Smooth muscle cell (in vitro differentiated cells): ENCODE data around the gene NUP50. TPM values are rescaled to one million over a fixed set of nuclear protein-coding genes. Genes with fewer than 3 reads are reported as not detected.

ENCODE experiments used
- DNase-seq: peaks from one replicate; lab custom pipeline; 2025; ENCODE audit not compliant: unreplicated experiment; lab: John Stamatoyannopoulos, UW
- H2AFZ ChIP-seq: fragments of 200-600 bp; sonication (generic); 2 replicates; pipeline ENCODE4 v1.6.0; 2016; ENCODE audit warnings: antibody characterized with exemption, low read depth, mild to moderate bottlenecking
- H3F3A ChIP-seq: fragments of 200-600 bp; sonication (generic); 2 replicates; pipeline ENCODE4 v1.6.0; 2017; ENCODE audit warnings: antibody characterized with exemption, low read depth
- H3K27ac ChIP-seq: fragments of 200-600 bp; sonication (generic); 2 replicates; pipeline ENCODE4 v1.5.1; 2016; ENCODE audit warnings: low read depth, mild to moderate bottlenecking
- H3K27me3 ChIP-seq: fragments of 200-600 bp; sonication (generic); 2 replicates; pipeline ENCODE4 v1.6.1; 2016; ENCODE audit warnings: low read depth, mild to moderate bottlenecking
- H3K36me3 ChIP-seq: fragments of 200-600 bp; sonication (generic); 2 replicates; pipeline ENCODE4 v1.5.1; 2016; ENCODE audit warnings: low read depth
- H3K4me1 ChIP-seq: fragments of 200-600 bp; sonication (generic); 2 replicates; pipeline ENCODE4 v1.5.1; 2016; ENCODE audit warnings: low read depth
- H3K4me2 ChIP-seq: fragments of 200-600 bp; sonication (generic); 2 replicates; pipeline ENCODE4 v1.6.0; 2016; ENCODE audit warnings: mild to moderate bottlenecking
- H3K4me3 ChIP-seq: fragments of 200-600 bp; sonication (generic); 2 replicates; pipeline ENCODE4 v1.5.1; 2016; ENCODE audit warnings: mild to moderate bottlenecking
- H3K79me2 ChIP-seq: fragments of 200-600 bp; sonication (generic); 2 replicates; pipeline ENCODE4 v1.6.0; 2016; ENCODE audit warnings: low read depth, mild to moderate bottlenecking
- H3K9ac ChIP-seq: fragments of 200-600 bp; sonication (generic); 2 replicates; pipeline ENCODE4 v1.6.0; 2016; ENCODE audit warnings: low read depth
- H3K9me3 ChIP-seq: fragments of 200-600 bp; sonication (generic); replicated peaks from 2 replicates; pipeline ENCODE4 v1.5.1; 2016; ENCODE audit warnings: low read depth
- H4K20me1 ChIP-seq: fragments of 200-600 bp; sonication (generic); 2 replicates; pipeline ENCODE4 v1.6.0; 2016; ENCODE audit warnings: low read depth
- WGBS: methylation state at CpG from one replicate; pipeline ENCODE4 v1.1.7; 2016; ENCODE audit warnings: low lambda C conversion rate; 5-methylcytosine and 5-hydroxymethylcytosine counted together
- polyA plus RNA-seq: library from polyadenylated mRNA; unstranded; fragments of >200 nt; fragmentation: Nextera tagmentation; extraction: Ambion mirVana; gene quantifications from 2 replicates; pipeline ENCODE4 v1.2.1, GENCODE V29; 2016
- total RNA-seq: library from RNA; depleted of rRNA; stranded (reverse); fragments of >200 nt; gene quantifications from 2 replicates; pipeline ENCODE4 v1.2.3, GENCODE V29; 2014
- TF ChIP-seq, protein P1 (sequence below): fragments of 200-600 bp; sonication (generic); IDR thresholded peaks from 2 replicates; pipeline ENCODE4 v1.5.1; 2017; ENCODE audit warnings: borderline replicate concordance, mild to moderate bottlenecking, antibody characterized with exemption; ENCODE audit not compliant: insufficient read depth, poor library complexity, severe bottlenecking

The NUP50 gene, protein sequence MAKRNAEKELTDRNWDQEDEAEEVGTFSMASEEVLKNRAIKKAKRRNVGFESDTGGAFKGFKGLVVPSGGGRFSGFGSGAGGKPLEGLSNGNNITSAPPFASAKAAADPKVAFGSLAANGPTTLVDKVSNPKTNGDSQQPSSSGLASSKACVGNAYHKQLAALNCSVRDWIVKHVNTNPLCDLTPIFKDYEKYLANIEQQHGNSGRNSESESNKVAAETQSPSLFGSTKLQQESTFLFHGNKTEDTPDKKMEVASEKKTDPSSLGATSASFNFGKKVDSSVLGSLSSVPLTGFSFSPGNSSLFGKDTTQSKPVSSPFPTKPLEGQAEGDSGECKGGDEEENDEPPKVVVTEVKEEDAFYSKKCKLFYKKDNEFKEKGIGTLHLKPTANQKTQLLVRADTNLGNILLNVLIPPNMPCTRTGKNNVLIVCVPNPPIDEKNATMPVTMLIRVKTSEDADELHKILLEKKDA
- 21.0 and 33.5 TPM in 2 replicates for total RNA-seq
- polyA plus RNA-seq, result 16.8 and 18.6 TPM in 2 replicates

DNA sequence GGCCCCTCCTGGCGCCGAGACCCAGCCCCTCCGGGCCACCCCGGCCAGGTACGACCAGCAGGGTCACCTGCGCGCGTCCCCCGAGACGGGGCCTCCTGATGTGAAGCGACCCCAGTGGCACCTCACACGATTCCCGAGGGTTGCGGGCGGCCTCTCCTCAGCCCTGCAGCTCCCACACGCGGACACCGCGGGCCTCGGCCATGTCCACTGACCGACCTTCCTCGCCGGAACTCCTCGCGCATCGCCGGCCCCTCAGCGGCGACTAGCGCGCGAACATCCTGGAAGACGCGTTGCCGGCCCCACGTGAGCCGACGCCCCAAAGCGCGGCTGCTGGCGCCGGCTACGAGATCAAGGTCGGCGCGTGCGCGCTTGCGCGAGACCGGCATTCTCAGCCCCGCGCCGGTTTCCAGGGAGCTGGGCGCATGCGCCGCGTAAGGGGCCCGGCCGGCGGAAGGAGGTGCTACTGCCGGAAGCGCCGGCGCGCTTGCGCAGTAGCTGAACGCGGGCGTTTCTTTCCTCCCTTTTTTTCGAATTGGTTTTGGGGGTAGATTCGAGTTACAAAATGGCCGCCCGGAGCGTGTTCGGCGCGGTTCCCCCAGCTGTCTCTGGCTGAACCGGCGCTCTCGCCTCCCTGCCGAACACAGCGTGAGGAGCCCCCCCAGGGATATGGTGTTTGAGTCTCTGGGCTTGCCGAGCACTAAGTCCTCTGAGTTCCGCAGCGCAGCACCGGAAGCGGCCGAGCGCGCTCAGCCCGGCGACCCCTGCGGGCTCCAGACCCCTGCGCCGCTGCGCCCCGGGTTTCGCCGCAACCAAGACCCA, at the start of gene NUP50:
Gene NUP50 (plus strand): TSS at position 475 of the 819 bp plus-strand sequence. CDS start 4,253 bp downstream, outside the sequence.
- Histone ChIP-seq H3K27ac (peak within 1 kb of the TSS; percentile 70), H3F3A (peaks cover 16% of the 10 kb centered on the region), H3K9ac (peak within 1 kb of the TSS; percentile 83), H3K79me2 (peaks cover 75% of the 10 kb centered on the region), H3K27me3 (no peaks in the 10 kb centered on the region), H3K36me3 (no peaks in the 10 kb centered on the region), H3K9me3 (no peaks in the 10 kb centered on the region), H4K20me1 (peaks cover 29% of the 10 kb centered on the region), H2AFZ (peak within 1 kb of the TSS; percentile 89), H3K4me3 (peak within 1 kb of the TSS; percentile 95), H3K4me2 (peak within 1 kb of the TSS; percentile 96), H3K4me1 (peaks cover 33% of the 10 kb centered on the region)
- WGBS, result 1% methylated on average over 93 of the region's 100 CpGs
- TF ChIP-seq, protein P1, sequence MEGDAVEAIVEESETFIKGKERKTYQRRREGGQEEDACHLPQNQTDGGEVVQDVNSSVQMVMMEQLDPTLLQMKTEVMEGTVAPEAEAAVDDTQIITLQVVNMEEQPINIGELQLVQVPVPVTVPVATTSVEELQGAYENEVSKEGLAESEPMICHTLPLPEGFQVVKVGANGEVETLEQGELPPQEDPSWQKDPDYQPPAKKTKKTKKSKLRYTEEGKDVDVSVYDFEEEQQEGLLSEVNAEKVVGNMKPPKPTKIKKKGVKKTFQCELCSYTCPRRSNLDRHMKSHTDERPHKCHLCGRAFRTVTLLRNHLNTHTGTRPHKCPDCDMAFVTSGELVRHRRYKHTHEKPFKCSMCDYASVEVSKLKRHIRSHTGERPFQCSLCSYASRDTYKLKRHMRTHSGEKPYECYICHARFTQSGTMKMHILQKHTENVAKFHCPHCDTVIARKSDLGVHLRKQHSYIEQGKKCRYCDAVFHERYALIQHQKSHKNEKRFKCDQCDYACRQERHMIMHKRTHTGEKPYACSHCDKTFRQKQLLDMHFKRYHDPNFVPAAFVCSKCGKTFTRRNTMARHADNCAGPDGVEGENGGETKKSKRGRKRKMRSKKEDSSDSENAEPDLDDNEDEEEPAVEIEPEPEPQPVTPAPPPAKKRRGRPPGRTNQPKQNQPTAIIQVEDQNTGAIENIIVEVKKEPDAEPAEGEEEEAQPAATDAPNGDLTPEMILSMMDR, result no peak
- peak; percentile 77 for DNase-seq

DNA sequence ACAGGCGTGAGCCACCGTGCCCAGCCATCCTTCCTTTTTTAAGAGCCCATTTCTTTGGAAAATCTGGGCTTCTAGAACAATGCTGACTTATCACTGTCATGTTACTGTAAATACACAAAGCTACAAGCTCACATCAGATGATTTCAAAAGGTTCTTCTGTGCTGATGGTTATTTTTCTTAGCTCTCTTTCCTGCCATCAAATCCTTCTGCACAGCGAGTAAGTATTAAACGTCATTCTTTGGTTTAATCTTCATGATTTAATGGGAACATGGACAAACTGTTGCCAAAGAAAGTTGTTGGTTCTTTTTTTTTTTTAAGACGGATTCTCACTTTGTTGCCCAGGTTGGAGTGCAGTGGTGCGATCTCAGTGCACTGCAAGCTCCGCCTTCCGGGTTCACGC, 43.3 kb upstream of the NUP50 start:
- Histone ChIP-seq H3K4me1 (peaks cover 13% of the 10 kb centered on the region), H3K27ac (no peak overlapping the region), H3K36me3 (no peaks in the 10 kb centered on the region), H2AFZ (no peak overlapping the region), H3K9me3 (no peaks in the 10 kb centered on the region), H4K20me1 (no peaks in the 10 kb centered on the region), H3K9ac (no peak overlapping the region), H3F3A (peaks cover 7% of the 10 kb centered on the region), H3K4me3 (no peak overlapping the region), H3K4me2 (no peak overlapping the region), H3K79me2 (no peaks in the 10 kb centered on the region), H3K27me3 (no peaks in the 10 kb centered on the region)
- TF ChIP-seq, protein P1, result no peak
- no peak for DNase-seq
- WGBS, result 85% methylated on average over 8 of the region's 9 CpGs

DNA sequence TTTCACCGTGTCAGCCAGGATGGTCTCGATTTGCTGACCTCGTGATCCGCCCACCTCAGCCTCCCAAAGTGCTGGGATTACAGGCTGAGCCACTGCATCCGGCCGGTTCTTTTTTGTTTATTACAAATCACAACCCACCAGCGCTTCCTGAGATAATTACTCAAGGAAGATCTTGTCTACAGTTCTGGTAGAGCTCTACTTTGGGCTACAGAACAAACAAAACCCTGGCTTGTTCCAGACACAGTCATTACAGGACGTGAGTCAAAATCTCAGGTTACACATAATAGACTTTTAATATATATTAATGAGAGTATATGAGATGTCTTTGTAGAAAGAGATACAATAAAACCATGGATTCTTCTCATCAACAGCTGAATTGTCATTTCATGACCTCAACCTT, 42.8 kb upstream of the NUP50 start:
- H3K4me1 ChIP-seq, result peaks cover 16% of the 10 kb centered on the region
- H3K79me2 ChIP-seq, result no peaks in the 10 kb centered on the region
- TF ChIP-seq, protein P1, result no peak
- peak overlapping the region; percentile 52 for H3K27ac ChIP-seq
- no peak for DNase-seq
- peaks cover 7% of the 10 kb centered on the region for H3F3A ChIP-seq
- H3K36me3 ChIP-seq, result no peaks in the 10 kb centered on the region
- peak overlapping the region; percentile 28 for H3K4me2 ChIP-seq
- no peaks in the 10 kb centered on the region for H4K20me1 ChIP-seq
- WGBS, result 52% methylated on average over 8 of the region's 8 CpGs
- H3K27me3 ChIP-seq, result no peaks in the 10 kb centered on the region
- no peak overlapping the region for H2AFZ ChIP-seq
- H3K9me3 ChIP-seq, result no peaks in the 10 kb centered on the region
- no peak overlapping the region for H3K4me3 ChIP-seq
- H3K9ac ChIP-seq, result no peak overlapping the region
